H9 (cell line): Measurements from ENCODE around the gene PLEKHA1. TPM values are rescaled to one million over a fixed set of nuclear protein-coding genes. Genes with fewer than 3 reads are reported as not detected.

ENCODE experiments used
- DNase-seq: peaks from one replicate; pipeline ENCODE4 v3.0.0-alpha.2; 2017
- H2AFZ ChIP-seq: one replicate; pipeline ENCODE4 v1.6.1; 2013; ENCODE audit warnings: mild to moderate bottlenecking, low read length, control low read depth, moderate library complexity
- H2AK5ac ChIP-seq: 2 replicates; pipeline ENCODE4 v1.6.1; 2013; ENCODE audit warnings: low read length, control low read depth, mixed read lengths; ENCODE audit not compliant: insufficient read length
- H2BK120ac ChIP-seq: one replicate; pipeline ENCODE4 v1.6.1; 2013; ENCODE audit warnings: low read depth, mild to moderate bottlenecking, low read length, control low read depth, inconsistent platforms; ENCODE audit not compliant: poor library complexity, severe bottlenecking
- H2BK12ac ChIP-seq: 2 replicates; pipeline ENCODE4 v1.6.1; 2013; ENCODE audit warnings: low read length, control low read depth, mixed read lengths, low read depth; ENCODE audit not compliant: insufficient read length
- H2BK15ac ChIP-seq: 2 replicates; pipeline ENCODE4 v1.6.1; 2013; ENCODE audit warnings: low read depth, low read length, control low read depth
- H2BK20ac ChIP-seq: one replicate; pipeline ENCODE4 v1.6.1; 2013; ENCODE audit warnings: low read depth, mild to moderate bottlenecking, low read length, control low read depth, inconsistent platforms; ENCODE audit not compliant: poor library complexity, severe bottlenecking
- H2BK5ac ChIP-seq: 2 replicates; pipeline ENCODE4 v1.6.1; 2013; ENCODE audit warnings: low read length, control low read depth, mixed read lengths; ENCODE audit not compliant: insufficient read length
- H3K14ac ChIP-seq: 2 replicates; pipeline ENCODE4 v1.6.1; 2013; ENCODE audit warnings: low read length, control low read depth; ENCODE audit not compliant: insufficient read depth
- H3K18ac ChIP-seq: 2 replicates; pipeline ENCODE4 v1.6.1; 2013; ENCODE audit warnings: low read depth, mild to moderate bottlenecking, mixed read lengths, low read length, control low read depth; ENCODE audit not compliant: insufficient read length
- H3K23ac ChIP-seq: 2 replicates; pipeline ENCODE4 v1.6.1; 2013; ENCODE audit warnings: low read length, control low read depth, mixed read lengths, low read depth; ENCODE audit not compliant: insufficient read length
- H3K23me2 ChIP-seq: 2 replicates; pipeline ENCODE4 v1.6.1; 2013; ENCODE audit warnings: low read depth, mild to moderate bottlenecking, mixed read lengths, low read length, control low read depth; ENCODE audit not compliant: insufficient read length, poor library complexity, severe bottlenecking
- H3K27ac ChIP-seq: 2 replicates; pipeline ENCODE4 v1.5.1; 2013; ENCODE audit warnings: low read length, control low read depth, mixed read lengths, low read depth; ENCODE audit not compliant: insufficient read length
- H3K27me3 ChIP-seq: 2 replicates; pipeline ENCODE4 v1.6.1; 2013; ENCODE audit warnings: low read length, control low read depth, inconsistent platforms; ENCODE audit not compliant: insufficient read depth
- H3K4ac ChIP-seq: 2 replicates; pipeline ENCODE4 v1.6.1; 2013; ENCODE audit warnings: low read depth, mild to moderate bottlenecking, control low read depth, inconsistent platforms, low read length, moderate library complexity
- H3K4me1 ChIP-seq: 2 replicates; pipeline ENCODE4 v1.6.1; 2013; ENCODE audit warnings: low read length, control low read depth, inconsistent platforms; ENCODE audit not compliant: insufficient read depth
- H3K4me2 ChIP-seq: 2 replicates; pipeline ENCODE4 v1.6.1; 2013; ENCODE audit warnings: low read length, control low read depth, mixed read lengths; ENCODE audit not compliant: insufficient read length, insufficient read depth
- H3K56ac ChIP-seq: 2 replicates; pipeline ENCODE4 v1.6.1; 2013; ENCODE audit warnings: low read depth, mild to moderate bottlenecking, mixed read lengths, low read length, control low read depth; ENCODE audit not compliant: insufficient read length
- H3K79me1 ChIP-seq: 2 replicates; pipeline ENCODE4 v1.6.1; 2013; ENCODE audit warnings: low read depth, mild to moderate bottlenecking, moderate library complexity, low read length, control low read depth, inconsistent platforms; ENCODE audit not compliant: insufficient read depth, poor library complexity, severe bottlenecking
- H3K79me2 ChIP-seq: 2 replicates; pipeline ENCODE4 v1.6.1; 2013; ENCODE audit warnings: low read length, control low read depth, inconsistent platforms; ENCODE audit not compliant: insufficient read depth
- H3K9ac ChIP-seq: 2 replicates; pipeline ENCODE4 v1.6.1; 2013; ENCODE audit warnings: low read length, control low read depth, mixed read lengths; ENCODE audit not compliant: insufficient read length; ENCODE audit errors: extremely low read depth
- H3K9me3 ChIP-seq: one replicate; pipeline ENCODE4 v1.6.1; 2013; ENCODE audit warnings: low read depth, low read length, inconsistent platforms; ENCODE audit not compliant: control insufficient read depth
- H3T11ph ChIP-seq: one replicate; pipeline ENCODE4 v1.6.1; 2013; ENCODE audit warnings: mild to moderate bottlenecking, low read length, control low read depth, inconsistent platforms
- H4K20me1 ChIP-seq: one replicate; pipeline ENCODE4 v1.6.1; 2013; ENCODE audit not compliant: control insufficient read depth, insufficient read length, insufficient read depth
- H4K5ac ChIP-seq: 2 replicates; pipeline ENCODE4 v1.6.1; 2013; ENCODE audit warnings: low read depth, mild to moderate bottlenecking, mixed read lengths, low read length, control low read depth; ENCODE audit not compliant: insufficient read length
- H4K8ac ChIP-seq: replicated peaks from 2 replicates; pipeline ENCODE4 v1.6.1; 2013; ENCODE audit warnings: low read length, control low read depth, mixed read lengths, low read depth; ENCODE audit not compliant: insufficient read length
- H4K91ac ChIP-seq: 2 replicates; pipeline ENCODE4 v1.6.1; 2013; ENCODE audit warnings: low read depth, mild to moderate bottlenecking, moderate library complexity, mixed read lengths, low read length, control low read depth; ENCODE audit not compliant: insufficient read length
- H3K27ac Mint-ChIP-seq, 3 experiments: 2 replicates in 2 of 3; 3 replicates in 1 of 3; pipeline ENCODE4 v1.8.0; 2020 to 2021; ENCODE audit warnings: mixed read lengths in 3 of 3, mild to moderate bottlenecking in 1 of 3, moderate library complexity in 1 of 3
- H3K27me3 Mint-ChIP-seq: 2 replicates; pipeline ENCODE4 v1.8.0; 2021; ENCODE audit warnings: low read depth, mild to moderate bottlenecking, moderate library complexity, mixed read lengths
- H3K36me3 Mint-ChIP-seq, 3 experiments: 2 replicates in 2 of 3; 3 replicates in 1 of 3; pipeline ENCODE4 v1.8.0; 2020 to 2021; ENCODE audit warnings: low read depth in 3 of 3, mixed read lengths in 3 of 3; ENCODE audit not compliant: insufficient read depth in 1 of 3
- H3K4me1 Mint-ChIP-seq, 2 experiments: 2 replicates each; pipeline ENCODE4 v1.8.0; 2020; ENCODE audit warnings: mixed read lengths in 2 of 2
- H3K4me3 Mint-ChIP-seq, 2 experiments: 2 replicates in 1 of 2; 3 replicates in 1 of 2; pipeline ENCODE4 v1.8.0; 2020 to 2021; ENCODE audit warnings: mild to moderate bottlenecking in 2 of 2, mixed read lengths in 2 of 2, moderate library complexity in 1 of 2
- H3K9me3 Mint-ChIP-seq, 2 experiments: 2 replicates in 1 of 2; 3 replicates in 1 of 2; pipeline ENCODE4 v1.8.0; 2020; ENCODE audit warnings: mild to moderate bottlenecking in 2 of 2, mixed read lengths in 2 of 2, moderate library complexity in 1 of 2
- WGBS: extraction: QIAGEN DNeasy Blood & Tissue Kit; methylation state at CpG from one replicate; pipeline ENCODE4 v1.1.7; 2013; ENCODE audit warnings: missing lambda C conversion rate, low lambda C conversion rate, mixed read lengths; ENCODE audit not compliant: insufficient read length; ENCODE audit errors: extremely low coverage; 5-methylcytosine and 5-hydroxymethylcytosine counted together
- total RNA-seq: library from RNA; stranded (reverse); gene quantifications from 2 replicates; pipeline ENCODE4 v1.2.1, GENCODE V29; 2021
- TF ChIP-seq, protein P1 (sequence below): fragments of 200-600 bp; sonication (generic); conservative IDR thresholded peaks from 3 replicates; pipeline ENCODE4 v1.8.0; 2021; ENCODE audit warnings: antibody characterized with exemption, mild to moderate bottlenecking

The PLEKHA1 gene
- total RNA-seq, 1 experiment from 2014 or later, result 32.7 TPM

DNA sequence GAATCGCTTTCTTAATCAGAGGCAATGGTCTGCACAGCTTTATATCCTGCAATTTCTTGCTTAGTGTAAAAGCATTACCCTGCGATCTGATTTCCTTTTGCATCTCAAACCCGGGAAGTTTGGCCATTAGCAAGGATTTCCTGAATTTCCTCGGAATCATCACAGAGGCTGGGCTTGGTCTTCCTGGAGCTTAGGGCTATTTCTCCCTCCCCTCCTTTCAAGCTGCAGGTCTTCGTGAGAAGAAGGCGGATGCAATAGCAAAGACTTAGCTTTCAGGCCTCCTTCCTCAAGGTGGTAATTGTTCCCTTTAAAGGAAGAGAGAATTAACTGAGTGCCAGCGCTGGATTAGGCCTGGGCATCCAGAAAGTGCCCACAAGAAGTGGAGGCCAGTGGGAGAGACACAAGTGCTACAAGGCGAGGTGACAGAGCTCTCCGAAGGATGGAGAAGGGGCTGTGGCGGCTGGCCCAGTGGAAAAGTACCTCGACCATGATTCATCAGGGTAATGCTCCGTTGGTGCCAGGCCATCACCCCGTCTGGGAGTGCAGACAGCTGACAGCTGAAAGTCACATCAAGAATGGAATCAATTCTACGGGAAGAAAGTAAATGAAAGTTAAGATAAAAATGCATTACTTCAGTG is 76.0 kb downstream of the PLEKHA1 start:
- Histone ChIP-seq H2BK5ac (no peak overlapping the region), H2AK5ac (no peak overlapping the region), H3K18ac (no peak overlapping the region), H3K79me1 (no peaks in the 10 kb centered on the region), H2BK15ac (no peak overlapping the region), H3K14ac (no peak overlapping the region), H3K56ac (no peak overlapping the region), H2BK120ac (no peak overlapping the region), H3T11ph (no peak overlapping the region), H2BK20ac (no peak overlapping the region), H3K27ac (no peak overlapping the region), H3K23me2 (no peaks in the 10 kb centered on the region), H4K20me1 (no peaks in the 10 kb centered on the region), H3K4me2 (no peak overlapping the region), H3K23ac (no peak overlapping the region), H2AFZ (no peak overlapping the region), H3K79me2 (no peaks in the 10 kb centered on the region), H4K5ac (no peak overlapping the region), H3K9me3 (no peaks in the 10 kb centered on the region), H3K9ac (no peak overlapping the region), H3K27me3 (no peaks in the 10 kb centered on the region), H4K91ac (no peak overlapping the region), H3K4ac (no peak overlapping the region), H4K8ac (no peak overlapping the region), H2BK12ac (no peak overlapping the region), H3K4me1 (no peaks in the 10 kb centered on the region)
- TF ChIP-seq, protein P1, sequence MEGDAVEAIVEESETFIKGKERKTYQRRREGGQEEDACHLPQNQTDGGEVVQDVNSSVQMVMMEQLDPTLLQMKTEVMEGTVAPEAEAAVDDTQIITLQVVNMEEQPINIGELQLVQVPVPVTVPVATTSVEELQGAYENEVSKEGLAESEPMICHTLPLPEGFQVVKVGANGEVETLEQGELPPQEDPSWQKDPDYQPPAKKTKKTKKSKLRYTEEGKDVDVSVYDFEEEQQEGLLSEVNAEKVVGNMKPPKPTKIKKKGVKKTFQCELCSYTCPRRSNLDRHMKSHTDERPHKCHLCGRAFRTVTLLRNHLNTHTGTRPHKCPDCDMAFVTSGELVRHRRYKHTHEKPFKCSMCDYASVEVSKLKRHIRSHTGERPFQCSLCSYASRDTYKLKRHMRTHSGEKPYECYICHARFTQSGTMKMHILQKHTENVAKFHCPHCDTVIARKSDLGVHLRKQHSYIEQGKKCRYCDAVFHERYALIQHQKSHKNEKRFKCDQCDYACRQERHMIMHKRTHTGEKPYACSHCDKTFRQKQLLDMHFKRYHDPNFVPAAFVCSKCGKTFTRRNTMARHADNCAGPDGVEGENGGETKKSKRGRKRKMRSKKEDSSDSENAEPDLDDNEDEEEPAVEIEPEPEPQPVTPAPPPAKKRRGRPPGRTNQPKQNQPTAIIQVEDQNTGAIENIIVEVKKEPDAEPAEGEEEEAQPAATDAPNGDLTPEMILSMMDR, result no peak
- H3K4me1 Mint-ChIP-seq, result peaks cover 0 to 9% of the 10 kb centered on the region in 2 experiments; a peak in 3 of 4 replicates
- no CpG with 5 or more reads among the region's 14 CpGs for WGBS
- no peak overlapping the region for H3K27ac Mint-ChIP-seq
- no peak overlapping the region for H3K4me3 Mint-ChIP-seq
- DNase-seq, result no peak
- peaks cover 14% of the 10 kb centered on the region in 2 experiments for H3K9me3 Mint-ChIP-seq
- peaks cover 2 to 6% (median 3%) of the 10 kb centered on the region in 3 experiments; a peak in 5 of 7 replicates for H3K36me3 Mint-ChIP-seq
- H3K27me3 Mint-ChIP-seq, result peaks cover 6% of the 10 kb centered on the region
